NOMO-1 treated with DMSO at 0.1 percent for 48 hours (cell line): Measurements from ENCODE around the gene IMMP2L.
"Not testable (repeated sequence)": the region's sequence is repeated elsewhere in the genome, so short reads cannot be mapped to it uniquely, and the experiment has no call there.

Experiments used
- DNase-seq: peaks from one replicate; lab custom pipeline; 2025; ENCODE audit not compliant: unreplicated experiment; lab: John Stamatoyannopoulos, UW

The IMMP2L gene

GRCh38 chr7:111561904-111562732 lies at the start of gene IMMP2L:
IMMP2L (minus strand) TSS chr7:111562492.
- peak; percentile 15 for DNase-seq

GRCh38 chr7:111609483-111610254 lies 47.4 kb upstream of the IMMP2L start:
- DNase-seq: not testable (repeated sequence)

- no peak for DNase-seq
These were observed 45.3 kb upstream of the IMMP2L start for GRCh38 chr7:111607621-111608020.

DNA sequence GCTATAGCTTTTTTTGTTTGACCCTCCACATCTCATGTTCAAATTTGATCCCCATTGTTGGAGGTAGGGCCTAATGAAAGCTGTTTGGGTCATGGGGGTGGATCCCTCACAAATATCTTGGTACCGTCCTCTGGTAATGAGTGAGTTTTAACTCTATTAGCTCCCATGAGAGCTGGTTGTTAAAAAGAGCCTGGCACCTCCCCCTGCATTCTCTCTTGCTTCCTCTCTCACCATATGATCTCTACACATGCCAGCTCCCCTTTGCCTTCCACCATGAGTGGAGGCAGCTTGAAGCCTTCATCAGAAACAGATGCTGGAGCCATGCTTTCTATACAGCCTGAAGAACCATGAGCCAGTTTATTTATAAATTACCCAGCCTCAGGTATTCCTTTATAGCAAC lies 43.0 kb upstream of the IMMP2L start:
- DNase-seq: no peak

- no peak for DNase-seq
These were observed 37.8 kb upstream of the IMMP2L start for GRCh38 chr7:111600091-111600490.

- no peak for DNase-seq
These were observed 33.5 kb upstream of the IMMP2L start for GRCh38 chr7:111595780-111596179.

- DNase-seq: no peak
These were observed 32.3 kb upstream of the IMMP2L start for GRCh38 chr7:111594602-111595001.

- no peak for DNase-seq
These were observed 31.1 kb upstream of the IMMP2L start for GRCh38 chr7:111593343-111593742.

DNA sequence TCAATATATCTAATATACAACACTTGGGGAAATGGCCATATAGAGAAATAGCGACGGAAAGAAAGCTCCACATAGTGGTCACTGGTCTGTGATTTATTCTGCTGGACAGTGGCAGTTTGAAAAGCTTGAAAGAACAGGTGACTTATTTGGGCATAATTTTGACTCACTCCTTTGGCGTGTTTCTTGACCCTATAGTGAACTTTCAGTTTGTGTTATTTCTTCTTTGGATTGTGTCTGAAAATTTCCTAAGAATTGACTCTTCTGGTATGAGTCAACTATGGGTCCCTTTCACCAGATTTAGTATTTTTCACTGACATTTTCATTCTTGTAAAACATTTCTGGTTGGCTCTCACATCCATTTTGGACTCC lies 25.8 kb upstream of the IMMP2L start:
- no peak for DNase-seq

GRCh38 chr7:111587410-111588064 lies 25.2 kb upstream of the IMMP2L start:
- no peak for DNase-seq

DNA sequence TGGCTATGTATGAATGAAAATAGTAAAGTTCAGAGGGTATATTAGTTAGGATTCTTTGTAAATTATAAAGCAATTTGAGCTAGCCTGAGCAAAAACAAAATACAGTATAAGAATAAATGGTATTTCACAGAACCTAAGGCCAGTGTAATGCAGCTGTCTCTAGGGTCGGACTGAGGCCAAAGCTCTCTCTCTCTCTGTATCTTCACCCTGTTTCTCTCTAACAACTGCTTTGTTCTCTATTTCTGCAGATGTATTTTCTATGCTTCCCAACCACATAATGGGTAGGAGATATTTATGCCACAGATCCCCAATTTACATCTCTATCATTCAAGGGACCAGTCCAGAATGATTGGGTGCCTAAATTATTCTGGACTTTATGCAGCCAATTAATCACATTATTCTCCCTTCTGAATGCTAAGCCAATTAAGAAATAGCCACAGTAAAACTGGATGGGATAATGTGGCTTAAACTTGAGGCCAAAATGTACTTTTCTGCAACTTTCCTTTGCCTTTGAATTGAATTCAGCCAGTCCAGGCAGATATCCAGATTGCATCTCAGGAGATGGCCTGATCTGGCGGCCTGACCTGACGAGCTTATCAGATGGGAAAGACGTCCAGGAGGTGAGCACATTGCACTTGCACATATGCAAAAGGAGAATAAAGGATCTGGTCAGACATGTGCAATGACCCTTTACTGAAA lies 24.6 kb upstream of the IMMP2L start:
- DNase-seq: no peak

DNA sequence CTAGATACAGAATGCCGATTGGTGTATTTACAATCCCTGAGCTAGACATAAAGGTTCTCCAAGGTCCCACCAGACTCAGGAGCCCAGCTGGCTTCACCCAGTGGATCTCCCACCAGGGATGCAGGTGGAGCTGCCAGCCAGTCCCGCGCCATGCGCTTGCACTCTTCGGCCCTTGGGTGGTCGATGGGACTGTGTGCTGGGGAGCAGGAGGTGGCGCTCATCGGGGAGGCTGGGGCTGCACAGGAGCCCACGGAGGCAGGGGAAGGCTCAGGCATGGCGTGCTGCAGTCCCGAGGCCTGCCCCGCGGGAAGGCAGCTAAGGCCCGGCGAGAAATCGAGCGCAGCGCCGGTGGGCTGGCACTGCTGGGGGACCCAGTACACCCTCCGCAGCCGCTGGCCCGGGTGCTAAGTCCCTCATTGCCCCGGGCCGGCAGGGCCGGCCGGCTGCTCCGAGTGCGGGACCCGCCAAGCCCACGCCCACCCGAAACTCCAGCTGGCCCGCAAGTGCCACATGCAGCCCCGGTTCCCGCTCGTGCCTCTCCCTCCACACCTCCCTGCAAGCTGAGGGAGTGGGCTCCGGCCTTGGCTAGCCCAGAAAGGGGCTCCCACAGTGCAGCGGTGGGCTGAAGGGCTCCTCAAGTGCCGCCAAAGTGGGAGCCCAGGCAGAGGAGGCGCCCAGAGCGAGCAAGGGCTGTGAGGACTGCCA lies 19.6 kb upstream of the IMMP2L start:
- not testable (repeated sequence) for DNase-seq

DNA sequence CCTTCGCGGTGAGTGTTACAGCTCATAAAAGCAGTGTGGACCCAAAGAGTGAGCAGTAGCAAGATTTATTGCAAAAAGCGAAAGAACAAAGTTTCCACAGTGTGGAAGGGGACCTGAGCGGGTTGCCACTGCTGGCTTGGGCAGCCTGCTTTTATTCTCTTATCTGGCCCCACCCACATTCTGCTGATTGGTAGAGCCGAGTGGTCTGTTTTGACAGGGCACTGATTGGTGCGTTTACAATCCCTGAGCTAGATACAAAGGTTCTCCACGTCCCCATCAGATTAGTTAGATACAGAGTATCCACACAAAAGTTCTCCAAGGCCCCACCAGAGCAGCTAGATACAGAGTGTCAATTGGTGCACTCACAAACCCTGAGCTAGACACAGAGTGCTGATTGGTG lies 18.9 kb upstream of the IMMP2L start:
- not testable (repeated sequence) for DNase-seq

GRCh38 chr7:111578754-111579153 lies 16.5 kb upstream of the IMMP2L start:
- no peak for DNase-seq

GRCh38 chr7:111571720-111572119 lies 9.4 kb upstream of the IMMP2L start:
- no peak for DNase-seq

DNA sequence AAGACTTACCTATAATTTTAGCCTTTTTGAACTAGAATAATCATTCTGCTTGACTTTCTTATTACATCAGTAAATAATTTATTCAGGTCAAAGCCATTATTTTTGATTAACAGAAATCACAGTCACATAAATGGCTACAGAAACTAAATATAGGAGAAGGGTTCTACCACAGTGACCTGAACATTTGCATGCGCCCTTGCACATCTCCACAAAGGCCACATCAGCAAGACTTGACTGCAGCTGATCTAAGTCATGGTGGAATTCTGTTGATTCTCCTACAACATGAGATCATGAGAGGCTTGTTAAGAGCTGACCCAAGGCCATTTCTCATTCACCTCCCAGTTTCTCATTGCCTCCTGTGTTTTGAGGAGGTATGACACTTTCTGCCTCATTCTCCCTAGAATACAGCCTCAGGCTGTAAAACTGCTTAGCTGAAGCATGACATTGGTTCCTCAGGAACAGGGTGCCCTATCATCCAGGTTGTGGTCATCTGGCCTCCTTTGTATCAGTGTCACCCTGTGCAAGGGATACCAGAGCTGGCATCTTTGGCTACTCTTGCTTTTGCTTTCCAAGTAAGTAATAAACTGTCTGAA lies 6.7 kb upstream of the IMMP2L start:
- no peak for DNase-seq

DNA sequence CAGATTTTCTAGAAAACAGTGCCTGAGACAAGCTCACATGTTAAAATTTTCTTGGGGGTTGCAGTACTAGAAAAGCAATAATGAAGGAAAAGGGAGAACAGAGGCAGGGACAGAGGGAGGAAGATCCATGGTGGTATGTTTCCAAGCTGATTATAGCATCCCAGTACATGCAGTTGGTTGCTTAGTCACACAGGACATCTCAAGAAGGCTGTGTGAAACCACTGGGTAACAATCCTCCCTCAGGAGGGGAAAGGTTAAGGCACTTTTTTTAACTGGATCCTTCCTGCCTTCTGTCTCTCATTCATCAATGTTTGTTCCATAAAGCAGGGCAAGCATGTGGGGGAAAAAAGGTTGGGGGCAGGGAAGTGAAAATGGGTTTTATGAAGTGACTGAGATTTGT lies 6.1 kb upstream of the IMMP2L start:
- no peak for DNase-seq

GRCh38 chr7:111564078-111564477 lies 1.8 kb upstream of the IMMP2L start:
- no peak for DNase-seq

DNA sequence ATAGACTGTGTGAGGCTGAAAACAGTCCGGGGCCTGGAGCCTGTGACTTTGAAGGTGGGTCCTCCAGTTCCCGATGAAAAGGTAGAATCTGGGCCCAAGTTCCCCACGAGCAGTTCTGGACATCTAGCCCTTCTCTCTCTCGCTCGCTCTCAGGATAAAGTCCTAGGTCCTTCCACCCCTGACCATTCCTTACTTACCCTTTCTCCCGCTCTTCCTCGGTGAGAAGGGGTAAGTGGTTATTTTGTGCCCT lies 713 bp downstream of the IMMP2L start:
- no peak for DNase-seq
